HG03520 (cell line): Measurements from ENCODE around the gene CLK3.
A peak's percentile ranks its signal among the peaks of the same experiment; 100 is the strongest.
"Not testable (repeated sequence)": the region's sequence is repeated elsewhere in the genome, so short reads cannot be mapped to it uniquely, and the experiment has no call there.

ENCODE experiments used
- ATAC-seq: cut with Tn5 transposase; IDR thresholded peaks from one replicate; pipeline ENCODE4 v1.9.1; 2021; ENCODE audit warnings: mild to moderate bottlenecking, moderate library complexity; ENCODE audit not compliant: unreplicated experiment

CLK3 gene

DNA sequence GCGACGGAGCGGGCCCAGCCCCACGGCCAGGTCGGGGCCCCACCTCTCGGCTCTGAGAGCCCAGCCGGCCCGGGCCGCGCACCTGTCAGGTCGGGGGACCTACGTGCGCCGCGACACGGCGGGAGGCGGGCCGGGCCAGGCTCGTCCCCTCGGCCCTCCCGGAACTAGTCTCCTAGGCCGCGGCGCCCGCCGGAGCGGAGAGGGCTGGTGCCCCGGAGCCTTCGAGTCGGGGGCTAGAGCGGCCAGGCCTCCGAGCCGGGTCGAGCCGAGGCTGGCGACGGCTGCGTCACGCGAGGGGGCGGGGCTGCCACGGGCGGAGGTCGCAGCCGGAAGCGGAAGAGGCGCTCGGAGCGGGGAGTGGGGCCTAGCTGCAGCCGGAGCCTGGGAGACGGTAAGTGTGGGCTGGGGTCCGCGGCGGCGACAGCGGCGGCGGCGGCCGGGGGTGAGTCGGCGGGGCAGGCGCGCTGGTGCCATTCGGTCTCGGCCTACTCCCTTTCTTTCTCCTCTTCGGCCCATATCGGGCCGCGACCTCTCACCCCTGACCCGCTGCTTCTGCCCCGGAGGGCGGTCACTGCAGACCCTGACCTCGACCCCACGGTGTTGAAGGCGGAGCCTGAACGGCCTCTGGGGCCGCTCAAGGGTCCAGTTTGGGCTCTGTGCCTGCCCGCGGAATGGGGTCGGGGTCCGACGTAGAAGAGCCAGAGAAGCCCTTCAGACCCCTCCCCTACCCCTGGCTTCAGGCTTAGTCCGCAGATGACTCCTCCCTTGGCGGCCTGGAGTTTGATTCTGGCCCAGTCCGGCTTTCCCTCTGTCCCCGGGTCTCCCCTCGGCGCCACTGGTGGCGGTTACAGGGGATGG is at the start of gene CLK3:
TSS of gene CLK3 (plus strand) at position 329 of the 858 bp plus-strand sequence. CDS start 3,361 bp downstream, outside the sequence.
- peak; percentile 78 for ATAC-seq

DNA sequence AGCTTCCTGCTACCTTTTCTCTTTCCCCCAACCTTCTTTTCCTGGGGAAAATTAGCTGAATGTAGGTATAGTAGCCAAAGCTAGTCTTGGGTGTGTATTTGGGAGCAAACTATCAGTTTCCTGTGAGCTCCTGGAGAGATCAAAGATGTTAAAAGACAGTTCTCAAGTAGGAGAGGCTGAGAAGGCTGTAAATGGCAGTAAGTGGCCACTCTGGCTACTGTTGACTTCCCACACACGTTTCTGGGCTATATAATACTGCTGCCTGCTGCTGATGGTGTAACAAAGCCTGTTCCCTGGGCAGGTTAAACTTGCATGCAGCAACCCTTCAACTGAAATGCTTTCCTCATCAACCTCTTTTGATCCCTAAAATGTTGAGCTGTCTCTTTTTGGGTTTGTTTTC is 47.0 kb upstream of the CLK3 start:
- no peak for ATAC-seq

DNA sequence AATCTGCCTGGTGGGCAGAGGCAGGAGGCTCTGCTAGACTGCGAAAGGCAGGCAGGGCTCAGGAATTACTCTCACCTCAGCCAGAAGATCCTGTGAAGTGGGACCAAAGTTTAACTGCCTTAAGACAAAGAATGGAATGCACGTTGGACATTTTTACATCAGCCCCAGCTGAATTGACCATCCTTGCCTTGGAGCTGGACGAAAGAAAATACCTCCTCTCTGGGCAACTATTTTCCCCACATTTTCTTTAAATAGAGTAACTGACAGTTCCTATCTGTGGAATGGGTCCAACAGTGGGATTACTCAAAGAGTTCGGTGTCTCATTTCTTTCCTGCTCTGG is 45.9 kb upstream of the CLK3 start:
- no peak for ATAC-seq

DNA sequence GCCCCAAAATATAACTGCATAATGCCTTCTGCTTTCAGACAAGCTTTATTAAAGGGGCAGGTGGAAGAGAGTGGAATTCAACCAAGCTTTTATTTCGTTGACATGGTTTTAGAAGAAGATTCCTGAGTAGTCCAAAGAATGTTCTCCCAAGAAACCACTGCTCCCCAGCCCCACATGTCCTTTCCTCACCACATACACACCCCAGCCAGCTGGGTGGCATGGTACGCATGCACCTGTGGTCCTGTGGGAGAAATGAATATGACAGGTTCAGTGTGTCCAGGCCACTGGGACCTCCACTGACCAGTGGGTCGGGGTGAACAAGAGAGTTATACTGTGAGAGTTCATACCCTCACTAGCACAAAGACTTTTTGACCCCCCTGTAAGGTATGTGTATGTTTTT is 44.4 kb upstream of the CLK3 start:
- no peak for ATAC-seq

DNA sequence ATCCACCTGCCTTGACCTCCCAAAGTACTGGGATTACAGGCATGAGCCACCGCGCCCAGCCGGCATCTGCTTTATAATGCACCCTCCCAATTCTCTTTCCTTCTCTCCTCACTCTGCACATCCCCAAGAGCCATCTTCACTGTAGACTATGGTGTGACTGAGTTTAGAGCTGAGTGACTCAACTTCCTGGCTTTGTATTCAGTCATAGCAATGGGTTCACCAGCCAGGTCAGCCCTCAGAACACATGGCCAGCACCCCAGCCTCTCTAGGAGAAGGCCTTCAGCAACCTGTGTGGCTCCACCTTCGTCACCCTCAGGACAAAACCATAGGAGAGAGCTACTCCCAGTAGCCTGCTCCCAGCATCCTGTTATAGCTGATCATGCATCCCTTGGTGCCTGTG is 41.6 kb upstream of the CLK3 start:
- no peak for ATAC-seq

DNA sequence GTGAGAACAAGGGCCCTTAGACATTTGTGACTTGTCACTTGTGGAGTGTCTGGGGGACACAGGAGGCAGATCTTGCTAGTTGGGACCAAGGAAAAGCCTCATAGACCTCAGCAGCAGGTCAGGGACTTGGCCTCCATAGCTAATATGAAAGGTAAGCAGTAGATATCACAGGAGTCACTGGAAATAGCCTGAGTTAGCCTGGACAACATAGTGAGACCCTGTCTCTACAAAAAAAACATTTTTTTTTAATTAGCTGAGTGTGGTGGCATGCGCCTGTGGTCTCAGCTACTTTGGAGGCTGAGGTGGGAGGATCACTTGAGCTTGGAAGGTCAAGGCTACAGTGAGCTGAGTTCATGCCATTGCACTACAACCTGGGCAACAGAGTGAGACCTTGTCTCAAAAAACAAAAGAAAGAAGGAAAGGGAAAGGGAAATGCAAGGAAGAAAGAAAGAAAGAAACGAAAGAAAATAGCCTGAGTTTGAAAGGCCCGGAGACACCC is 37.1 kb upstream of the CLK3 start:
- no peak for ATAC-seq

DNA sequence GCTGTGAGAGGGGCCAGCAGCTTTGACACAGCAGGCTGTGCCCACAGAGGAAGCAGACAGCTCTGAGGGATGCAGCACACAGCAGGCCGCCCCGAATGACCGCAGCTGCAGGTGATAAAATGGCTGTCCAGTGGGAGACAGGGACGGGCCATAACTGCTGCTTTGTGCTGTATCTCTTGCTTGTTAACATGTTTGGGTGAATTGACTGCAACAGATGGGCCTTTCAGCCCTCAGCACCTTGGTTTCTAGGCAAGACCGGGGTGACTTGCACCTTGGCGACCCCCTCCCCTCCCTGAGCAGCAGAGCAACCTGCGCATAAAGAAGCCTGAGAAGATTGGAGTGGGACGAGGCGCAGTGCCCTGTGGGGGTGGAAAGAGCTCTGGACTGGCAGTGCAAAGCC is 36.6 kb upstream of the CLK3 start:
- ATAC-seq, result no peak

DNA sequence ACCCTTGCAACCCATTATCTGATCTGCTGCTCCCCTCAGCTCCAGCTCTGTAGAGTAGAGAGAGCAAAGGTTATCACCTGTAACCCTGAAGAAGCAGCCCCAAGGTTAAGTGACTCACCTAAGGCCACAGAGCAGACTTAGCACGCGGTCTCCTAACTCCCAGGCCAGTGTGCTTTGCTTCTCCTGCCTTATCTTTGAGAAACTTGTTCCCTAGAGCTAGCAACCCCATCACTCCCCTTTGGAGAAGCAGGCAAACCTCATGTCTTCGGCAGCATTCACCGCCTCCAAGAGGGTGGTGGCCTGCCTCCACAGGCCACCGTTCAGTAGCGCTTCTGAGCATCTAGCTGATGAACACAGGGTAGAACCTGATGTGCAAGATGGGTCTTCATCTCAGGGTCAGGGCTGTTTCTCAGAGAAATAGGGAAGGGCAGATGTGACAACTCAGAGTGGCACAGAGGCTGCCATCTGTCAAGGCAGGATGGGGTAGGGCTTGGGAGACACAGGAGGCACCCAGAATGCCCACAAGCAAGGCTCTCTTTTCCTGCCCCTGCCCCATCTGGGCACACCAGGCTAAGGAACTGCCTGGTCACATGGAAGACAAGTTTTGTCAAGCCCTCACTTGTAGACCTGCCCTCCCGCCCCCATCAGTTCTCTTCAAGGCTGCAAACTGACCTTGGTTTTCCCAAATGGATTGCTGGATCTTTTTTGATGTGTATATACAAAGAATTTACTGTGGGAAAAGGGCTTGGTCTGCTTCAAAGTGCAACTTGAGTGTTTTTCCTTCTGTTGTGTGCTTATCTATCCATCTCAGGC is 34.9 kb upstream of the CLK3 start:
- ATAC-seq, result no peak

DNA sequence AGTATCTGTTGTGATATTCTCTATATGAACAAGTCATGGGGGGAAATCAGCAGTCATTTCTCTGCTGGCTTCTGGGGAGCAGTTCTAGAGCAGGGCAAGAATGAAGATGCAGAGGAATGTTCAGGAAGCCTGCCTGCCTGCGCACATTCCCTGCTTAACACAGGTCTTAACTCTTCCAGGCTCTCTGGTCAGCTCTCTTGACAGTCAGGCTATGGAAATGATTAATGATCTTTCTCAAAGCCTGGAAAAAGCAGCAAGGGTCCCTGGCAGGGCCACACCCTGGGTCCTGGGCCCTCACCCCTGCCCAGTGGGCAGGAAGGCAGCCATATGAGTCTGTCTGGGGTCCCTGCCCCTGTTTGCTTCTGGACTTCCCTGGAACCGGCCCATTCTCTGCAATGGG is 31.4 kb upstream of the CLK3 start:
- ATAC-seq, result no peak

DNA sequence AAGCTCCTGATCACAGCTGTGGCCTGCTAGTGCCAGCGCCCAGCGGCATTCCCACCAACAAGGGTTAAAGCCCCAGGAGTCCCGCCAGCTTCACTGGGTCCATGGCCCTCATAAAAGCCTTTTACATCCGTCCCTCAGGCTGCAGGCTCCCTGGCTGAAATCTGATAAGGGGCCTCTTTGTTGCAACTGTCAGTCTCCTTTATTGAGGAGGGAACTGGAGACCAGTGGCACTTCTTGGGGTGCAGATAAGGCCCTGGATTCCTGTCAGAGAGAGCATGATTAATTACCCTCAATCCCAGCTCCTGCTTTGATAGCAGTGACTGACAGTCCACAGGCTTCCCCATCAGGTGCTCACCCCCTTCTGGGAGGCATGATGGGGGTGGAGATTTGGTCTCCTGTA is 30.9 kb upstream of the CLK3 start:
- no peak for ATAC-seq

DNA sequence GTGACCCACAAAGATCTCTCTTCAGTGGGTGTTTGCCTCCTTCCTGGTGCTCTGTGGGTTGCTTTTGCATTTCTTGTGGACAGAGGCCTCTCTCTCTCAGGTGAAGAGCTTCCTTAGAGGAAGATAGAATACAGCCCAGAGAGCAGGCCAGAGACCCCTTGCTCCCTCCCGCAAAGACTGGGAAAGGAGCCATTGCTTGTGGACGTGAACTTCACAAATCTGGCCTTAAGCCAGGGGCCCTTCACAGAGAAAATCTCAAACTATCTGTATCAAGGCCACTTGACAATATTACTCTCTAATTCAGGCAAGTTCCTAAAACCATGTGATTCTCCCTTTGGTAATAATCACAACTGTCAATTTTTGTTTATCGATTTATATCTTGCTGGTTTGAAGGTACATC is 30.4 kb upstream of the CLK3 start:
- no peak for ATAC-seq

DNA sequence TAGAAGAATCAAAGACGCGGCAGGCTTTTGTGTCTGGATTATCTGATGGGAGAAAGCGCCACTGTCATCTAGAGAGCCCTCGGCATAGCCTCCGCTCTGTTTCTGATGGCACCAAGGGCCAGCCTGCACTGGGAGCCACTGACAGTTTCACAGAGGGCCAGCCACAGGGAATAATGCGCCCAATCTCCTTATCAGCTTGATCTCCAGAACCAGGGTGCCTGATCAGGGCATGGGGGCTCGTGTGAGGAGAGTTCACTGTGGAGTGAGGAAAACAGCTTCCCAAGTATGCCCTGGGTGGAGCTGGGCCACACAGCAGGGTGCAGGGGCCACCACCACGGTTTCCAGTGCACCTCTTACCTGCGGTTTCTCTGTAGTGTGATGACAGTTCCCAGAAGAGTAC is 29.8 kb upstream of the CLK3 start:
- ATAC-seq, result no peak

DNA sequence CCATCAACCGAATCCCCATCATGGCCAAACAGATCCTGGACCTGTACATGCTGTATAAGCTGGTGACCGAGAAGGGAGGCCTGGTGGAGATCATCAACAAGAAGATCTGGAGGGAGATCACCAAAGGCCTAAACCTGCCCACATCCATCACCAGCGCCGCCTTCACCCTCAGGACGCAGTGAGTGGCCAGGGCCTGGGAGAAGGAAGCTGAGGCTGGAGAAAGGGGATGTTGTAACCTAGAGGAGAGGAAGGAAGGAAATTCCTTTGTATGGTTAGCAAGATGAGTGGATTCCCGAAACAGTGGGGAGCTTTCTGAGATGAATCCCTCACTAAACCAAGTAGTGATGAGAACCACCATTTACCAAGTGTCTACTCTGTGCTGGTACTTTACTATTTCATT is 25.8 kb upstream of the CLK3 start:
- ATAC-seq, result no peak

DNA sequence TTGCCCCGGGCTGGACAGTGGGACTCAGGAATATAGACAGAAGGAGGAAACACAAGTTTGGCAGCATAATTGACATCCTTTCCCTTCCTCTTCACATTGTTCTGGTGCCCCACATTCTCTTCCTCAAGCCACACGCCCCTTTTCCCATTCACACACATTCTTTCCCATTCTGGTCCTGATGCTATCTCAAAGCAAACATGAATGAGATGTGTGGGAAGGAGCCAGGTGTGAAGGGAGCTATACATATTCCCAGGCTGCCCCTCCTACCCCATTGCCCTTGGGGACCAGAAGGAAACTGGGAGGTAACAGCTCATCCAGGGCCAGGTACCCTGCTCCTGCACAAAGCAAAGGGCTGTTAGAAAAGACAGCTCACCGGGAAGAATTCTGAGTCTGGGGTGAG is 23.4 kb upstream of the CLK3 start:
- ATAC-seq, result no peak

DNA sequence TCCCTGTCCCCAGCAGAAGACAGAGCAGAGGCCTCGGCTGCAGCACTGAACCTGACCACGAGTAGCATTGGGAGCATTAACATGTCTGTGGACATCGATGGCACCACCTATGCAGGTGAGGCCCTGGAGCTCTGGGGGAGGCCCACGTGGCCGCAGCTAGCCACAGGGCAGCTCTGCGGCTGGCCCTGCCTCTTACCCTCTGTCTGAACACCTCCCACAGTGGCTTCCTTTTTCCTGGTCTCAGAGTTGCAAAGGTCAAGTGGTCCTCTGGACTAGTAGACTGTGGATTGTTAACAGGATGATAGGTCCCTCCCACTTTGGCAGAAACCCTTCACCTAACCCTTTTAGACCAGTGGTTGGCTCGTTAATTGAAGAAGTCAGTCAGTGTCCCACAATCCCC is 22.5 kb upstream of the CLK3 start:
- ATAC-seq, result no peak

DNA sequence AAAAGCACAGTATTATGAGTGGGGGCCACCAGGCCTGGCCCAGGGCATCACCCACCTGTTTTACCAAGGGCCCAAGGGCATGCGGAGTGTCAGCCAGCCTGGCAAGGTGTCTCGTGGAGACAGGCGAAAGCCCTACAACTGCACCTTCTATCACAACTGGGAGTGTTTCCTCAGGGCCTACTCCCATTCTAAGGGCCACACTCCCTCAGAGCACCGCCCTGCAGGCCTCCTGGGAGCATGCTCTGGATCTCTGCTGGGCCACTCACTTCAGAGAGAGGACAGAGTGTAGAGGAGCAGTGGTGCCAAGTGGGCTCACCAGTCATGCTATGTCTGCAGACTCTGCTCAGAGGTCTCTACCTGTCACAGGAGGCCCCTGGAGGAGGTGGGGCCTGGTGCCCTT is 21.2 kb upstream of the CLK3 start:
- ATAC-seq, result no peak

DNA sequence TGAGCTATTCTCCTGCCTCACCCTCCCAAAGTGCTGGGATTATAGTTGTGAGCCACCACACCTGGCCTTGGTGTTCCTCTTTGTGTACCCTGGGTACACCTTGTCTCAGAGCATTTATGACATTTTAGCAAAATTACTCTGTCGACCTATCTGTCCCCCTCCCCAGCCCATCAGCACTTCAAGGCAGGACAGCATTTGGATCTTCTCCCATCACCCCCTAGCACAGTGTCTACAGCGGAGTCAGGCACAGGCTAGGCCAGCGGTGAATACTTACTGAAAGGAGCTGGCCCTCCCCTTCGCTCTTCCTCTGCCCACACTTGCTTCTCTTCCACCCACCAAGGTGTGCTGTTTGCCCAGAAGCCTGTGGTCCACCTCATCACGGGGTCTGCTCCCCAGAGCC is 20.4 kb upstream of the CLK3 start:
- ATAC-seq, result no peak

DNA sequence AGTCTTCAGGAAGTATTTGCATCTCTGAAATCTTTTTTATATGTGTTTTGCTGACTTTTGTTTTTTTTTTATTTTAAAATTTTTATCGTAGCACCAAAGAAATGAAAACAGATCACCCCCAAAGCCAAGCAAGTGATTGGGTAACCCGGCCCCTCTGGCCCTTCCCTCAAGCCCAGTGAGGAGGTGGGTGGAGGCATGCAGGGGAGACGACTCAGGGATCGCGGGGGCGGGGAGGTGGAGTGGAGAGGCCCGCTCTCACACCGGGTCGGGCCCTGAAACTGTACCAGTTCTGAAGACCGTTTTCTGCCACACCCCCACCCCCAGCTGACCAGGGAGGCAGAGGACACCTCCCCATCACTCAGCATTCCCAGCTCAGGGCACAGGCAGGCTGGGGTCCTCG is 18.9 kb upstream of the CLK3 start:
- ATAC-seq, result not testable (repeated sequence)

DNA sequence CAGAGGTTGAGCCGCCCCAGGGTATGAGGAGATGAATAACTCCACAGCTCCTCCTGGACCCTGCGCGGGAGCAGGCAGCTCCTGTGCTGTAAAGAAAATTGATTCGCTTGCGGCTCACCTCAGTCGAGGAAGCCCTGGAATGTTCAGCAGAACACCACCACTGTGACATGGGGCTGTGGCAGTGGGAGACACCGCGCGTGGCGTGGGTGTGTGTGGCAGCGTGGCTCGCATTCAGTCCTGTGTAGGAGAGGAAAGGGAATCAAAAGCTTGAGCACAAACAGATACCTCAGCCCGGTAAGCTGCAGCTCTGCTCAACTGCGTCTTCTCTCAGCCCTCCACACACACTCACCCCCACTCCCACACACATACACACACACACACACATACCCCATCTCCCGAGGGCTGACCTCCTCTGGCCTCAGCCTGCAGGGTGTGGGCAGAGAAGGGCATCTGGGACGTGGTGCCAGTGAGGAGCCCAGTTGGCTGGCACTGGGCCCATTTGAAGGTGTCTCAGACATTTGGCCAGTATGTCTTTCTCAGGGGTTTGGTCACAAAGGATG is 18.4 kb upstream of the CLK3 start:
- not testable (repeated sequence) for ATAC-seq

DNA sequence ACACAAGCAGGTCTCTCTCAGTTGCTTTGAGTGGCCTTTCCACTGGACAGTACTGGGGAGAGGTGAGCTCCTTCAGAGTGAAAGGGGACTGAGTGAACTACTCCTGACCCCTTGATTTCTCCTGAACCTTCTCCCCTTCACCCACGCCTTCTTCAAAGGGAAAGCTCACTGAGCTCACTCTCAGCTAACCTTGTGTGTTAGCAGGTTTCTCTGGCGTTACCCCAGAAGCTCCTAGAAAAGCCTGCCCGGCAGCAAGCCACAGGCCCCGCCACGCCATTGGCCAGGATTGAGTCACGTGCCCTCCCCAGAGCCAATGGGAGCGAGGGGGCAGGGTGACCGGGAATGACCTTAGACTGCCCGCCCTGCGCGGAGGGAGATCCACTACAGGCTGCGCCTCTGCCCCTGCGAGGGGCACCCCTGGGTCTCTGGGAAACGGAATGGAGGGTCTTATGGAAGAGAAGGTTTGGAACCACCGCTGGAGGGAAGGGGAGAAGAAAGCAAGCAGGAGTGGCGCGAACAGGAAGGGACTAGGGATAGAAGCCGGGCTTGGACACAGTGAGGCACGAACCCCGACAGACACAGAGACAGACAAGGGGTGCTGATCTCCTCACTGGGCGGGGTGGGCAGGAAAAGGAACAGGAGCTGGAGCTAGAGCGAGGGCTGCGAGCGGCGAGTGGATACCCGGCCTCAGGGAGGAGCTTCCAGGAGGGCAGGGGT is 17.4 kb upstream of the CLK3 start:
- ATAC-seq, result peak; percentile 82

DNA sequence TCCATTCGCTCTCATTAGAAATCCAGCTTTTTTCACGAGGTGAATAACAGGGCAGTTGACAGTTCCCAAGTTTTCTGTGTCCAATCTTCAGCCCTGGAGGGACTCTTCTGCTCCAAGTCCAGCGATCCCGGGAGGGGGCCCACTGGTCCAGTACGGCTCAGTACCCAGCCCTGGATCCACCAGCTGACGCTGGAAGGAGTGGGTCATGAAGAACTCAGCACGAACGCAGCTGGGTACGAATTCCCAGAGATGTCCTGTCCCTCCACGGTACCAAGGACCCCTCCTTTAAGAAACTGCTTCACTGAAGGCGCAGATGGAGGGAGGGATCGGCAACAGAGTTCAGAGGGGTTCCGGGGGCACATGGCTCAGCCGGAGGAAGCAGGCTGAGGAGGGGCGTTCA is 16.5 kb upstream of the CLK3 start:
- no peak for ATAC-seq
